Smooth muscle cell (in vitro differentiated cells): ENCODE results near the gene MAPK12. TPM values are rescaled to one million over a fixed set of nuclear protein-coding genes. Genes with fewer than 3 reads are reported as not detected.

Source experiments
- DNase-seq: peaks from one replicate; lab custom pipeline; 2025; ENCODE audit not compliant: unreplicated experiment; lab: John Stamatoyannopoulos, UW
- H2AFZ ChIP-seq: fragments of 200-600 bp; sonication (generic); 2 replicates; pipeline ENCODE4 v1.6.0; 2016; ENCODE audit warnings: antibody characterized with exemption, low read depth, mild to moderate bottlenecking
- H3F3A ChIP-seq: fragments of 200-600 bp; sonication (generic); 2 replicates; pipeline ENCODE4 v1.6.0; 2017; ENCODE audit warnings: antibody characterized with exemption, low read depth
- H3K27ac ChIP-seq: fragments of 200-600 bp; sonication (generic); 2 replicates; pipeline ENCODE4 v1.5.1; 2016; ENCODE audit warnings: low read depth, mild to moderate bottlenecking
- H3K27me3 ChIP-seq: fragments of 200-600 bp; sonication (generic); 2 replicates; pipeline ENCODE4 v1.6.1; 2016; ENCODE audit warnings: low read depth, mild to moderate bottlenecking
- H3K36me3 ChIP-seq: fragments of 200-600 bp; sonication (generic); 2 replicates; pipeline ENCODE4 v1.5.1; 2016; ENCODE audit warnings: low read depth
- H3K4me1 ChIP-seq: fragments of 200-600 bp; sonication (generic); 2 replicates; pipeline ENCODE4 v1.5.1; 2016; ENCODE audit warnings: low read depth
- H3K4me2 ChIP-seq: fragments of 200-600 bp; sonication (generic); 2 replicates; pipeline ENCODE4 v1.6.0; 2016; ENCODE audit warnings: mild to moderate bottlenecking
- H3K4me3 ChIP-seq: fragments of 200-600 bp; sonication (generic); 2 replicates; pipeline ENCODE4 v1.5.1; 2016; ENCODE audit warnings: mild to moderate bottlenecking
- H3K79me2 ChIP-seq: fragments of 200-600 bp; sonication (generic); 2 replicates; pipeline ENCODE4 v1.6.0; 2016; ENCODE audit warnings: low read depth, mild to moderate bottlenecking
- H3K9ac ChIP-seq: fragments of 200-600 bp; sonication (generic); 2 replicates; pipeline ENCODE4 v1.6.0; 2016; ENCODE audit warnings: low read depth
- H3K9me3 ChIP-seq: fragments of 200-600 bp; sonication (generic); replicated peaks from 2 replicates; pipeline ENCODE4 v1.5.1; 2016; ENCODE audit warnings: low read depth
- H4K20me1 ChIP-seq: fragments of 200-600 bp; sonication (generic); 2 replicates; pipeline ENCODE4 v1.6.0; 2016; ENCODE audit warnings: low read depth
- WGBS: methylation state at CpG from one replicate; pipeline ENCODE4 v1.1.7; 2016; ENCODE audit warnings: low lambda C conversion rate; 5-methylcytosine and 5-hydroxymethylcytosine counted together
- polyA plus RNA-seq: library from polyadenylated mRNA; unstranded; fragments of >200 nt; fragmentation: Nextera tagmentation; extraction: Ambion mirVana; gene quantifications from 2 replicates; pipeline ENCODE4 v1.2.1, GENCODE V29; 2016
- total RNA-seq: library from RNA; depleted of rRNA; stranded (reverse); fragments of >200 nt; gene quantifications from 2 replicates; pipeline ENCODE4 v1.2.3, GENCODE V29; 2014
- TF ChIP-seq, protein P1 (sequence below): fragments of 200-600 bp; sonication (generic); IDR thresholded peaks from 2 replicates; pipeline ENCODE4 v1.5.1; 2017; ENCODE audit warnings: borderline replicate concordance, mild to moderate bottlenecking, antibody characterized with exemption; ENCODE audit not compliant: insufficient read depth, poor library complexity, severe bottlenecking

Gene MAPK12
- total and polyA plus RNA-seq, 2 experiments from 2014 or later = 14.9 to 26.2 TPM

DNA sequence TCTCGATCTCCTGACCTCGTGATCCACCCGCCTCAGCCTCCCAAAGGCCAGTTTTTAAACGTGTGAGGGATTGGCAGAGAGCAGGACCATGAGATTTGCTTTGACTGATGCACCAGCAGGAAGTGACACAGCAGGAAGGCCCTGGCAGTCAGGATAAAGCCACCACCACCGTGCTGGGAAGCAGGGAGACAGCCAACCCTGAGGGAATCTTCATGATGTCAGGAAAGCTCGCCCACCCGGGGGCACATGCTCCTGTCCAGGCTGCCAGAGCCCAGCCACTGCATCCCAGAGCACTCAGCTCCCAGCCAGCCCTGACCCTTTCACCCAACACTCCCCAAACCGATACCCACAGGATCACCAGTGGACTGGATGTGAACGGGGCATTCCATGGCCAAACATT lies 22.7 kb downstream of the MAPK12 start:
- WGBS = 94% methylated on average over 9 of the region's 9 CpGs
- Histone ChIP-seq H3K9me3 (no peaks in the 10 kb centered on the region), H3K9ac (no peak overlapping the region), H3F3A (no peaks in the 10 kb centered on the region), H3K27me3 (no peaks in the 10 kb centered on the region), H4K20me1 (peaks cover 84% of the 10 kb centered on the region), H3K4me1 (peaks cover 12% of the 10 kb centered on the region), H3K4me3 (no peak overlapping the region), H3K27ac (no peak overlapping the region), H3K36me3 (no peaks in the 10 kb centered on the region), H3K79me2 (peaks cover 49% of the 10 kb centered on the region), H3K4me2 (no peak overlapping the region), H2AFZ (no peak overlapping the region)
- no peak for DNase-seq
- TF ChIP-seq, protein P1, sequence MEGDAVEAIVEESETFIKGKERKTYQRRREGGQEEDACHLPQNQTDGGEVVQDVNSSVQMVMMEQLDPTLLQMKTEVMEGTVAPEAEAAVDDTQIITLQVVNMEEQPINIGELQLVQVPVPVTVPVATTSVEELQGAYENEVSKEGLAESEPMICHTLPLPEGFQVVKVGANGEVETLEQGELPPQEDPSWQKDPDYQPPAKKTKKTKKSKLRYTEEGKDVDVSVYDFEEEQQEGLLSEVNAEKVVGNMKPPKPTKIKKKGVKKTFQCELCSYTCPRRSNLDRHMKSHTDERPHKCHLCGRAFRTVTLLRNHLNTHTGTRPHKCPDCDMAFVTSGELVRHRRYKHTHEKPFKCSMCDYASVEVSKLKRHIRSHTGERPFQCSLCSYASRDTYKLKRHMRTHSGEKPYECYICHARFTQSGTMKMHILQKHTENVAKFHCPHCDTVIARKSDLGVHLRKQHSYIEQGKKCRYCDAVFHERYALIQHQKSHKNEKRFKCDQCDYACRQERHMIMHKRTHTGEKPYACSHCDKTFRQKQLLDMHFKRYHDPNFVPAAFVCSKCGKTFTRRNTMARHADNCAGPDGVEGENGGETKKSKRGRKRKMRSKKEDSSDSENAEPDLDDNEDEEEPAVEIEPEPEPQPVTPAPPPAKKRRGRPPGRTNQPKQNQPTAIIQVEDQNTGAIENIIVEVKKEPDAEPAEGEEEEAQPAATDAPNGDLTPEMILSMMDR = no peak

GRCh38 chr22:50236731-50237409 lies 24.6 kb downstream of the MAPK12 start:
- H3K27me3 ChIP-seq = no peaks in the 10 kb centered on the region
- no peaks in the 10 kb centered on the region for H3F3A ChIP-seq
- no peak for DNase-seq
- H4K20me1 ChIP-seq = peaks cover 77% of the 10 kb centered on the region
- H3K27ac ChIP-seq = no peak overlapping the region
- H3K9ac ChIP-seq = no peak overlapping the region
- no peaks in the 10 kb centered on the region for H3K36me3 ChIP-seq
- no peak overlapping the region for H3K4me2 ChIP-seq
- no peaks in the 10 kb centered on the region for H3K9me3 ChIP-seq
- WGBS = 85% methylated on average over 11 of the region's 11 CpGs
- peaks cover 5% of the 10 kb centered on the region for H3K4me1 ChIP-seq
- TF ChIP-seq, protein P1 = peak; percentile 34
- peaks cover 30% of the 10 kb centered on the region for H3K79me2 ChIP-seq
- H2AFZ ChIP-seq = no peak overlapping the region
- H3K4me3 ChIP-seq = no peak overlapping the region

DNA sequence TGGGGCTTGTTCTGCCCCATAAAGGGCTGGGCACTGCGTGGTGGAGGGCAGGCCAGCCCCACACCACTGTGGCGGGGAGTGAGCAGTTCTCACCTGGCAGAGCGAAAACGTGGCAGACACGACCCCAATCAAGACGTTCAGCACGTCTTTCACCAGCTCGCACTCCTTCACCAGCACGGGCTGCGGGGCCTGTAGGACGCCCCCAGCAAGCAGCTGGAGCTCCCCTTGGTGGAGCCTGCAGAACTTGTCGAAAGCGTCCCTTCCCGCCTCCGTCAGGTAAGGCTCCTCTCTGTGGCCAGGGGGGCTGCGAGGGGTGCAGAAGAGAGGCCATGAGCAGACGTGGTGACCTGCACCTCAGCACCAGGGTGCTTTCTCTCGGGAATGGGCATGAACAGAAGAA lies 28.3 kb downstream of the MAPK12 start:
- Histone ChIP-seq H3K27me3 (no peaks in the 10 kb centered on the region), H4K20me1 (peaks cover 49% of the 10 kb centered on the region), H3K9me3 (no peaks in the 10 kb centered on the region), H3K36me3 (no peaks in the 10 kb centered on the region), H3K4me2 (no peak overlapping the region), H3K27ac (no peak overlapping the region), H3K4me1 (no peaks in the 10 kb centered on the region), H3K4me3 (no peak overlapping the region), H2AFZ (no peak overlapping the region), H3K79me2 (peaks cover 7% of the 10 kb centered on the region), H3F3A (no peaks in the 10 kb centered on the region), H3K9ac (no peak overlapping the region)
- WGBS = 92% methylated on average over 18 of the region's 18 CpGs
- no peak for DNase-seq
- TF ChIP-seq, protein P1 = no peak
